Measurements from ENCODE around the gene USP46.

- TF ChIP-seq ZNF121 (CRISPR knock-in tag; IDR thresholded peaks at IDR 0.05), result no peak
- no peak for TF ChIP-seq SMAD3 (CRISPR knock-in tag; IDR thresholded peaks at IDR 0.05; ENCODE audit: borderline replicate concordance)
- no peak for TF ChIP-seq CTCF (IDR thresholded peaks at IDR 0.05)
- no peak for TF ChIP-seq NFE2L1 (CRISPR knock-in tag; IDR thresholded peaks at IDR 0.05)
These were observed 39.5 kb downstream of the USP46 start for GRCh38 chr4:52619591-52619931.
